GM12891 (cell line): ENCODE results near the gene VPS26B. TPM values are rescaled to one million over a fixed set of nuclear protein-coding genes. Genes with fewer than 3 reads are reported as not detected.
"Not testable (repeated sequence)": the region's sequence is repeated elsewhere in the genome, so short reads cannot be mapped to it uniquely, and the experiment has no call there.

ENCODE experiments used
- DNase-seq: peaks from one replicate; pipeline ENCODE4 v3.0.0; 2011; ENCODE audit warnings: low spot score; ENCODE audit not compliant: insufficient read length
- FAIRE-seq: peaks from 2 replicates; lab custom pipeline; 2011; peaks lifted over from hg19 to GRCh38; lab: Jason Lieb, UNC
- PAX5 ChIP-seq: IDR thresholded peaks from 2 replicates; pipeline ENCODE4 v1.6.1; 2011; ENCODE audit warnings: low read length, moderate library complexity, mild to moderate bottlenecking; ENCODE audit not compliant: insufficient read depth, severe bottlenecking
- POLR2A ChIP-seq: IDR thresholded peaks from 2 replicates; pipeline ENCODE4 v1.6.1; 2011; ENCODE audit warnings: low read depth, low read length, control low read depth
- POLR2AphosphoS5 ChIP-seq: IDR thresholded peaks from 2 replicates; pipeline ENCODE4 v1.6.1; 2011; ENCODE audit warnings: low read depth, low read length, control low read depth
- POU2F2 ChIP-seq: IDR thresholded peaks from 2 replicates; pipeline ENCODE4 v1.6.1; 2011; ENCODE audit warnings: low read depth, mild to moderate bottlenecking, control low read depth, low read length, moderate library complexity
- SPI1 ChIP-seq: IDR thresholded peaks from 2 replicates; pipeline ENCODE4 v1.6.1; 2011; ENCODE audit warnings: low read depth, low read length, control low read depth
- TAF1 ChIP-seq: IDR thresholded peaks from 2 replicates; pipeline ENCODE4 v1.6.1; 2011; ENCODE audit warnings: low read depth, low read length, control low read depth
- polyA plus RNA-seq: library from polyadenylated mRNA; unstranded; fragments of >200 nt; gene quantifications from one replicate; pipeline ENCODE4 v1.2.1, GENCODE V29; 2012; ENCODE audit warnings: low read depth, missing spikeins, inconsistent platforms; ENCODE audit not compliant: missing spikeins

Gene VPS26B
- polyA plus RNA-seq = 10.6 TPM

- DNase-seq = peak; percentile 91
- FAIRE-seq = peak; percentile 94
- TF ChIP-seq PAX5 (peak; percentile 16), TAF1 (peak; percentile 49), POLR2AphosphoS5 (peak; percentile 74), POLR2A (peak; percentile 85), SPI1 (peak; percentile 48; the same call in 1 of the 2 replicates), POU2F2 (no peak)
These were observed at the start of gene VPS26B, which contains the start of gene NCAPD3 for GRCh38 chr11:134223836-134224709. TSS of gene VPS26B (plus strand) at chr11:134224671. CDS start at chr11:134225123, 452 bp downstream. TSS of gene NCAPD3 (minus strand) at chr11:134223967. CDS start at chr11:134223926, 41 bp downstream.

DNA sequence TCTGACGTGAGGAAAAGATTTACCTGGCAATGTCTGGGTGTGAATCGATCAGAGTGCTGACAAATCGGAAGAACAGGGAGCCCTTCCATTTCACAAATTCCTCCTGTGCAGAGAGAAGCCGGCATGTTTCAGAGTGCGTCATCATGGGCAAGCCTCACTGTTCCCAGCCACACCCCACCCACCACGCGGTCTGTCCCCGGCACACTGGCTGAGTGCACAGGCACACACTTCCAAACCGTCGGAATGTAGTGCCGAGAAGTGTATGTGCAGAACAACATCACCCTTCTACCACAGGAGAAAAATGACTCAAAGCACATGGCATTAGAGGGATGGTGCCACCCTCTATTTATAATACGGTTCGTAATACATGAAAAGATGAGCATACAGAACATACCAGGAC, 48.2 kb upstream of the VPS26B start:
- TF ChIP-seq POLR2AphosphoS5 = no peak
- TF ChIP-seq SPI1 = no peak
- no peak for TF ChIP-seq POU2F2
- no peak for TF ChIP-seq TAF1
- no peak for TF ChIP-seq PAX5
- no peak for DNase-seq
- no peak for FAIRE-seq

DNA sequence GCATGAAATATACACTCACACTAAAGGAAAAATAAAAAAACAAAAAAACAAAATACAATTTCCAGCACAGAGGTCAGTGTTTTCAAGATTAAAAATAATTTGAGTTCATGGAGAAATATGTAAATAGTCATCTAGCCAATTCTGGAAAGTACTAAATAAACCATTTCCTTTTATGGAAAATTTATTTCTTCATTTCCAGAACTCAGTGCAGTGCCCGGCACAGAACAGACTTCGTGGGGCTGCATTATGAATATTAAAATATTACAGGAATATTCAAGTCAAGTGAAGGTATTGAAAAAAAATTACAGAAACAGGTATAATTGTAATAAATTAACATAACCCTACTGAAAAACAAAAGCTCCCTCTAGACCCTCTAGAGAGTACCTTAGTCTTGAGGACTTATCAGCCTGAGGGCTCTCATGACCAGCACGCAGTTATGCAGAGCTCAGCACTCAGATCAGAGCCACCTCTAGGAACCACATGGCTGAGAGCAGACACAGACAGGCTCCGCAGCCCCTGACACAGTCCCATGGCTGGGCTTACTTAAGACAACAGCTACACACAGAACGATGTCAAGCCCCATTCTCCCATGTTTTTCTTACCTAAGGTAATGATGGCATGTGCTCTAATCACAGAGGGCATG, 46.3 kb upstream of the VPS26B start:
- no peak for TF ChIP-seq TAF1
- no peak for TF ChIP-seq POLR2AphosphoS5
- TF ChIP-seq PAX5 = no peak
- no peak for TF ChIP-seq SPI1
- TF ChIP-seq POLR2A = no peak
- no peak for TF ChIP-seq POU2F2
- FAIRE-seq (no peak), DNase-seq (no peak)

GRCh38 chr11:134181707-134182106, 42.8 kb upstream of the VPS26B start:
- DNase-seq = no peak
- no peak for FAIRE-seq
- no peak for TF ChIP-seq TAF1
- TF ChIP-seq POU2F2 = no peak
- no peak for TF ChIP-seq SPI1
- no peak for TF ChIP-seq PAX5
- TF ChIP-seq POLR2AphosphoS5 = no peak
- no peak for TF ChIP-seq POLR2A

DNA sequence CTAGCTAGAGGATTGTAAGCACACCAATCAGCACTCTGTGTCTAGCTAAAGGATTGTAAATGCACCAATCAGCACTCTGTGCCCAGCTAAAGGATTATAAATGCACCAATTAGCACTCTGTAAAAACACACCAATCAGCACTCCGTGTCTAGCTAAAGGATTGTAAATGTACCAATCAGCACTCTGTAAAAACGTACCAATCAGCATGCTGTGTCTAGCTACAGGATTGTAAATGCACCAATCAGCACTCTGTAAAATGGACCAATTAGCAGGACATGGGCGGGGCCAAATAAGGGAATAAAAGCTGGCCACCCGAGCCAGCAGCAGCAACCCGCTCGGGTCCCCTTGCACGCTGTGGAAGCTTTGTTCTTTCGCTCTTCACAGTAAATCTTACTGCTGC, 36.4 kb upstream of the VPS26B start:
- not testable (repeated sequence) for FAIRE-seq, DNase-seq

- TF ChIP-seq PAX5 (no peak), POU2F2 (no peak), SPI1 (no peak), POLR2A (no peak), POLR2AphosphoS5 (no peak), TAF1 (no peak)
- DNase-seq = no peak
- no peak for FAIRE-seq
These were observed 27.7 kb upstream of the VPS26B start for GRCh38 chr11:134196756-134197155.

DNA sequence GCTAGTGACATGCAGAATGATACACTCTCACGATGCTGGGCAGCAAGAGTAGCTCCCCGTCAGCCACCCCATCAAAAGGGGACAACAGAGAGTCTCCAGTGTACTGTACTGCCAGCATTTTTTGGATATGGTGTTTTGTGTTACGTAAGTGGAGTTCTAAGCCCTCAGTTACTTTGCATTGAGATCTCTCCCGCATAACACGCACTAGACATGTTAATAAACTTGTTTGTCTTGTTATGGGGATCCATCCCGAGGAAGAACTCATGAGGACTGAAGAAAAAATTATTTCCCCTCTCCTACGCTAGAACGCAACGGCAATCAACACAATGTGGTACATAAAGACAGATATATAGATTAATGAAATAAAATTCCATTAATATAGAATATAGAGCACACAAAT, 24.9 kb upstream of the VPS26B start:
- DNase-seq (no peak), FAIRE-seq (peak; percentile 16)
- TF ChIP-seq PAX5 (no peak), TAF1 (no peak), SPI1 (no peak)

DNA sequence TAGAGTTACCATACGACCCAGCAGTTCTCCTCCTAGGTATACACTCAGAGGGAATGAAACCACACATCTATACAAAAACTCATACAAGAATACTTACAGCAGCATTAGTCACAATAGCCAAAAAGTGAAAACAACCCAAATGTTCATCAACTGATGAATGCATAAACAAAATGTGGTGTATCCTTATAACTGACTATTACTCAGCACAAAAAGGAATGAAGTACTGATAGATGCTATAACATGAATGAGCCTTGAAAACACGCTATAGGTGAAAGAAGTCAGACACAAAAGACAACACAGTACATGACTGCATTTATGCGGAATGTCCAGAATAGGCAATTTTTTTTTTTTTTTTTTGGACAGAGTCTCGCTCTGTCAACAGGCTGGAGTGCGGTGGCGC, 23.8 kb upstream of the VPS26B start:
- TF ChIP-seq SPI1 (no peak), POU2F2 (no peak), POLR2AphosphoS5 (no peak), POLR2A (no peak), TAF1 (no peak), PAX5 (no peak)
- FAIRE-seq = no peak
- DNase-seq = no peak

- no peak for DNase-seq
- no peak for FAIRE-seq
These were observed 21.8 kb upstream of the VPS26B start for GRCh38 chr11:134202661-134203060.

GRCh38 chr11:134205729-134206128, 18.7 kb upstream of the VPS26B start:
- DNase-seq (no peak), FAIRE-seq (peak; percentile 54)
- TF ChIP-seq TAF1 (no peak), PAX5 (no peak), POU2F2 (no peak), POLR2A (no peak), POLR2AphosphoS5 (no peak), SPI1 (no peak)

More at GRCh38 chr11:134202661-134203060, 21.8 kb upstream of the VPS26B start:
- no peak for TF ChIP-seq POLR2A
- no peak for TF ChIP-seq PAX5
